Measurements from ENCODE around the gene SLC25A21.
"Not testable (repeated sequence)": the region's sequence is repeated elsewhere in the genome, so short reads cannot be mapped to it uniquely, and the experiment has no call there.

SLC25A21 gene

DNA sequence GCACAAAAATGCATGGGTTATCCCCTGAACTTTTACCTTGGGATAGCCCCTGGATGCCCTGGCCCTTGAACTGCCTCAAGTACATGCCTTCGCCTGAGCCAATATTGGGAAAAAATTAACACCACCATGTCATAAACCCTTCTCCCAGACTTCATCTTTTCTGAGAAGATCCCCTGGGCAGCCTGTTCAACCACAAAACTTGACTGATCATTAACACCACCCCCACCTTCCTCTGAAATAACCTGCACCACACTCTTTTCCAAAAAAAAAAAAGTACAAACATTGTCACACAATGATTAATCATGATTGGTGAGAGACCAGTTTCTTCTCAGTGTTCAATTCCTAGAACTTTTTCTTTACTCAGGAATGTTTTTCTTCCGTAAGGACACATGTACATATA, 292.8 kb downstream of the SLC25A21 start:
- no peaks in the 10 kb centered on the region for H3K4me1 ChIP-seq (ENCODE audit: control insufficient read depth, insufficient read depth, low read length)
- H3K27ac ChIP-seq (ENCODE audit: low read length) = no peak overlapping the region
- H3K36me3 ChIP-seq (ENCODE audit: control insufficient read depth, insufficient read depth, low read length) = no peaks in the 10 kb centered on the region
- H3K4me3 ChIP-seq (ENCODE audit: low read length) = no peak overlapping the region
- H3K9me3 ChIP-seq (ENCODE audit: control insufficient read depth, insufficient read depth, low read length) = no peaks in the 10 kb centered on the region
- whole genome bisulfite sequencing (ENCODE audit: insufficient coverage, insufficient read length) = no CpG with 5 or more reads among the region's 2 CpGs
- DNase-seq (ENCODE audit: low read depth, low spot score) = no peak
- H3K27me3 ChIP-seq (ENCODE audit: control insufficient read depth, insufficient read depth, low read length) = no peaks in the 10 kb centered on the region

DNA sequence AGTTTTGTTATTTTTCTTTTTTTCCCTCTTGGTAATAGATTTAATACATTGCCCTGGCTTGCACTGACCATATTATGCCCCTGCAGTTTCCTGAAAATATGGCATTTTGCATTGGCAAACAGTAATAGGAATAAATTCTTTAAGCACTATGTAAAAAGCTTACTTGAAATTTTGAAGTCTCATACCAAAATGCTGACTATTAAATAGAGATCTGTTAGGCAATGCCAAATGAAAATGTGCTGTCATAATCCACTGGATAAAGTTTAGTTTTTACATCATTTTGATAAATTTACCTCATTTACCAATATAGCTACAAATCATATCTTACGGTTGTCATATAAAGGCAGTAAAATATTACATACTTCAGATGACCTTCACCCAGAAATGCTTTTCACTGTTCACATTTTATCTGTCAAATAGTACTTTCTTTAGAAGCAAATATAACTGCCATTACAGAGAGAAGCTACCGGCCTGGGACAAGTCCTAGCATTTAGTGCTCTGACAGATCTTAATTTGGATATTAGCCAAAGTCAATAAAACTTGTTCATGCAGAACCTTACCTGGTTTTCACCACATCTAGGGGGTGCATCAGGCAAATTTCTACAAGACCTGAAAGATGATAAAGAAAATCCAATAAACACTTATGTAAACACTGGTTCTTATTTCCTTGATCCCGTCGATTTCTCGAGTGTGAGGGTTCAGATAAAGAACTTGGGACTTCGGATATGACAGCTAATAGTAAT, 297.8 kb downstream of the SLC25A21 start:
- no peak for DNase-seq (ENCODE audit: low read depth, low spot score)
- no peaks in the 10 kb centered on the region for H3K27me3 ChIP-seq (ENCODE audit: control insufficient read depth, insufficient read depth, low read length)
- H3K4me3 ChIP-seq (ENCODE audit: low read length) = no peak overlapping the region
- H3K9me3 ChIP-seq (ENCODE audit: control insufficient read depth, insufficient read depth, low read length) = no peaks in the 10 kb centered on the region
- H3K27ac ChIP-seq (ENCODE audit: low read length) = no peak overlapping the region
- no peaks in the 10 kb centered on the region for H3K36me3 ChIP-seq (ENCODE audit: control insufficient read depth, insufficient read depth, low read length)
- no peaks in the 10 kb centered on the region for H3K4me1 ChIP-seq (ENCODE audit: control insufficient read depth, insufficient read depth, low read length)
- WGBS (ENCODE audit: insufficient coverage, insufficient read length) = no CpG with 5 or more reads among the region's 6 CpGs

GRCh38 chr14:36870776-36871175, 301.6 kb downstream of the SLC25A21 start:
- DNase-seq (ENCODE audit: low read depth, low spot score) = no peak
- H3K36me3 ChIP-seq (ENCODE audit: control insufficient read depth, insufficient read depth, low read length) = no peaks in the 10 kb centered on the region
- no CpG with 5 or more reads among the region's 5 CpGs for WGBS (ENCODE audit: insufficient coverage, insufficient read length)
- no peaks in the 10 kb centered on the region for H3K4me1 ChIP-seq (ENCODE audit: control insufficient read depth, insufficient read depth, low read length)
- H3K27ac ChIP-seq (ENCODE audit: low read length) = no peak overlapping the region
- H3K4me3 ChIP-seq (ENCODE audit: low read length) = no peak overlapping the region
- no peaks in the 10 kb centered on the region for H3K27me3 ChIP-seq (ENCODE audit: control insufficient read depth, insufficient read depth, low read length)
- no peaks in the 10 kb centered on the region for H3K9me3 ChIP-seq (ENCODE audit: control insufficient read depth, insufficient read depth, low read length)

DNA sequence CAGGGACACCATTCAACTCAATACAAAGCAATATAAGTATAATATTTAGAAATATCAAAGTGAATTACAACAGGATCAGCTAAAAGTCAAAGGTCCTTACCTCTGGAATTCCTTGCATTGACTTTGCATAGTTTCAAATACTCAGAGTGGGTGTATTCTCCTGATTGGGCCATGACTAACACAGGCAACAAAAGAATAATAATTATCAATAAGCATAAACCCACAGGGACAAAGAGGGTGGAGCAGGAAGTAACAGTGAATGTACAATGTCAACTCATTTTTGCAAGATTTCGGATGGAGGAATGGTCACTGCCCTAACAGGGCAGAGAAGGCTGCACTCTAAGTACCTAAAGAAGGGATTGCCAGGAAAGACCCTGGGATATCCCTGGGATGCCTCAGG, 303.3 kb downstream of the SLC25A21 start:
- Histone ChIP-seq H3K4me3 (ENCODE audit: low read length) (no peak overlapping the region), H3K27me3 (ENCODE audit: control insufficient read depth, insufficient read depth, low read length) (no peaks in the 10 kb centered on the region), H3K9me3 (ENCODE audit: control insufficient read depth, insufficient read depth, low read length) (no peaks in the 10 kb centered on the region), H3K36me3 (ENCODE audit: control insufficient read depth, insufficient read depth, low read length) (no peaks in the 10 kb centered on the region), H3K27ac (ENCODE audit: low read length) (no peak overlapping the region), H3K4me1 (ENCODE audit: control insufficient read depth, insufficient read depth, low read length) (no peaks in the 10 kb centered on the region)
- WGBS (ENCODE audit: insufficient coverage, insufficient read length) = no CpG with 5 or more reads among the region's 1 CpG
- DNase-seq (ENCODE audit: low read depth, low spot score) = no peak

DNA sequence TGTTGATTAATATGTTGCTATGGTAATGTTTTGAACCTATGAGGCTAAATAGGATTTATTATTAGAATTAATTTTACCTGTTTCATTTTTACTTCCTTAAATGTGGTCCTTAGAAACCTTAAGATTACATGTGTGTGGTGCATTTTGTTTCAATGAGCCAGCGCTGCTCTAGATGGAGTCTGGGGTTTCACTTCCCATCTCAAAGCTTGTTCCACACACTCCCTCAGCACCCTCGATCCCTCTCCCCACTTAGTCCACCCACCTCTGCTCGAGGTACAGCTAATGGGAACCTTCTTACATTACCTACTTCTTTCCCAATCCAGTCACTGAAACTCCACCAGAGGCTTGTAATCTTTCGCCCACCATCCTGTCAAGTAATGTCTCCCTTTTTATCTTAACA, 305.5 kb downstream of the SLC25A21 start:
- H3K9me3 ChIP-seq (ENCODE audit: control insufficient read depth, insufficient read depth, low read length) = no peaks in the 10 kb centered on the region
- H3K27ac ChIP-seq (ENCODE audit: low read length) = no peak overlapping the region
- H3K27me3 ChIP-seq (ENCODE audit: control insufficient read depth, insufficient read depth, low read length) = no peaks in the 10 kb centered on the region
- H3K36me3 ChIP-seq (ENCODE audit: control insufficient read depth, insufficient read depth, low read length) = no peaks in the 10 kb centered on the region
- no peaks in the 10 kb centered on the region for H3K4me1 ChIP-seq (ENCODE audit: control insufficient read depth, insufficient read depth, low read length)
- H3K4me3 ChIP-seq (ENCODE audit: low read length) = no peak overlapping the region
- no CpG with 5 or more reads among the region's 4 CpGs for WGBS (ENCODE audit: insufficient coverage, insufficient read length)
- no peak for DNase-seq (ENCODE audit: low read depth, low spot score)

DNA sequence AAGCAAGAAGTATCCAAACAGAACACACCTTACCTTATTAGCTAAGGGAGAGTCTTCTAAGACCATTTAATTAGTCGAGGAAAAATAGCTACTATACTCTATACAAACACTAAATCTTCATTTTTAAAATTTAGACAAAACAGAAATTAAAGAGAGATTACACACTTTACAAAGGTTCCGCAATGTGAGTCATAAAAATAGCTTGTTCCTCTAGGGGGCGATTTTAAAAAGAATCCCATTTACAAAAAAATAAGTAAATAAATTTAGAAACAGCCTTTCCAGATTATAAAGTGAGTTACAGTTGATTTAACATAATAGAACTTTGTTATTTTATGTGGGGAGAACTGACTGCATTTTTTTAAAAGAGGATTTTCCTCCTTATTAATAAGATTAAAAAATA, 309.1 kb downstream of the SLC25A21 start:
- Histone ChIP-seq H3K27me3 (ENCODE audit: control insufficient read depth, insufficient read depth, low read length) (no peaks in the 10 kb centered on the region), H3K27ac (ENCODE audit: low read length) (no peak overlapping the region), H3K9me3 (ENCODE audit: control insufficient read depth, insufficient read depth, low read length) (no peaks in the 10 kb centered on the region), H3K4me3 (ENCODE audit: low read length) (no peak overlapping the region), H3K4me1 (ENCODE audit: control insufficient read depth, insufficient read depth, low read length) (no peaks in the 10 kb centered on the region), H3K36me3 (ENCODE audit: control insufficient read depth, insufficient read depth, low read length) (no peaks in the 10 kb centered on the region)
- no peak for DNase-seq (ENCODE audit: low read depth, low spot score)
- no CpG with 5 or more reads among the region's 3 CpGs for WGBS (ENCODE audit: insufficient coverage, insufficient read length)

DNA sequence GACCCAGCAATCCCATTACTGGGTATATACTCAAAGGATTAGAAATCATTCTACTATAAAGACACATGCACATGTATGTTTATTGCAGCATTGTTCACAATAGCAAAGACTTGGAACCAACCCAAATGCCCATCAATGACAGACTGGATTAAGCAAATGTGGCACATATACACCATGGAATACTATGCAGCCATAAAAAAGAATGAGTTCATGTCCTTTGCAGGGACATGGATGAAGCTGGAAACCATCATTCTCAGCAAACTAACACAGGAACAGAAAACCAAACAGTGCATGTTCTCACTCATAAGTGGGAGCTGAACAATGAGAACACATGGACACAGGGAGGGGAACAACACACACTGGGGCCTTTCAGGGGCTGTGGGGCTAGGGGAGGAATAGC, 310.2 kb downstream of the SLC25A21 start:
- not testable (repeated sequence) for H3K4me3 ChIP-seq (ENCODE audit: low read length); H3K9me3 ChIP-seq (ENCODE audit: control insufficient read depth, insufficient read depth, low read length); H3K27me3 ChIP-seq (ENCODE audit: control insufficient read depth, insufficient read depth, low read length); H3K36me3 ChIP-seq (ENCODE audit: control insufficient read depth, insufficient read depth, low read length); H3K4me1 ChIP-seq (ENCODE audit: control insufficient read depth, insufficient read depth, low read length); H3K27ac ChIP-seq (ENCODE audit: low read length); DNase-seq (ENCODE audit: low read depth, low spot score)

DNA sequence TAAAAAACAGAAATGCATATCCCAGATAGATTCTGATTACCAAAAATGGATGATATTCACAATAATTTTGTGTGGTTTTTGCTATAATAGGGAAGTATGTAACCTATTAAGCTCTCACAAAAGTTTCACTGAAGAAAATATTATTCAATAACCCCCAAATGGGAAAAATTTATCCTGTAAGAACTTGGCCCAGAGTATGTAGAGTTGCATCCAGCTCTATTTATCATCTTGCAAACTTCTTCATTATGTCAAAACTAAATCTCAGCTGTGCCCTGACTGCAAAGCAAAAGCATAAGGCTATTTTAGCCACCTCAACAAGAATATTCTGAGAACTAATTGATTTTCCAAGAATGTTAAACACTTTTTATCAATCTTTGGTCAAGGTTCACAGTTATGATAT, 311.6 kb downstream of the SLC25A21 start:
- DNase-seq (ENCODE audit: low read depth, low spot score) = no peak
- Histone ChIP-seq H3K36me3 (ENCODE audit: control insufficient read depth, insufficient read depth, low read length) (no peaks in the 10 kb centered on the region), H3K27ac (ENCODE audit: low read length) (no peak overlapping the region), H3K27me3 (ENCODE audit: control insufficient read depth, insufficient read depth, low read length) (no peaks in the 10 kb centered on the region), H3K9me3 (ENCODE audit: control insufficient read depth, insufficient read depth, low read length) (no peaks in the 10 kb centered on the region), H3K4me3 (ENCODE audit: low read length) (no peak overlapping the region), H3K4me1 (ENCODE audit: control insufficient read depth, insufficient read depth, low read length) (no peaks in the 10 kb centered on the region)

- Histone ChIP-seq H3K4me1 (ENCODE audit: control insufficient read depth, insufficient read depth, low read length) (no peaks in the 10 kb centered on the region), H3K27ac (ENCODE audit: low read length) (no peak overlapping the region), H3K4me3 (ENCODE audit: low read length) (no peak overlapping the region), H3K9me3 (ENCODE audit: control insufficient read depth, insufficient read depth, low read length) (no peaks in the 10 kb centered on the region), H3K27me3 (ENCODE audit: control insufficient read depth, insufficient read depth, low read length) (no peaks in the 10 kb centered on the region), H3K36me3 (ENCODE audit: control insufficient read depth, insufficient read depth, low read length) (no peaks in the 10 kb centered on the region)
- no peak for DNase-seq (ENCODE audit: low read depth, low spot score)
- no CpG with 5 or more reads among the region's 3 CpGs for WGBS (ENCODE audit: insufficient coverage, insufficient read length)
Observed at GRCh38 chr14:36859119-36859518, 313.3 kb downstream of the SLC25A21 start.

DNA sequence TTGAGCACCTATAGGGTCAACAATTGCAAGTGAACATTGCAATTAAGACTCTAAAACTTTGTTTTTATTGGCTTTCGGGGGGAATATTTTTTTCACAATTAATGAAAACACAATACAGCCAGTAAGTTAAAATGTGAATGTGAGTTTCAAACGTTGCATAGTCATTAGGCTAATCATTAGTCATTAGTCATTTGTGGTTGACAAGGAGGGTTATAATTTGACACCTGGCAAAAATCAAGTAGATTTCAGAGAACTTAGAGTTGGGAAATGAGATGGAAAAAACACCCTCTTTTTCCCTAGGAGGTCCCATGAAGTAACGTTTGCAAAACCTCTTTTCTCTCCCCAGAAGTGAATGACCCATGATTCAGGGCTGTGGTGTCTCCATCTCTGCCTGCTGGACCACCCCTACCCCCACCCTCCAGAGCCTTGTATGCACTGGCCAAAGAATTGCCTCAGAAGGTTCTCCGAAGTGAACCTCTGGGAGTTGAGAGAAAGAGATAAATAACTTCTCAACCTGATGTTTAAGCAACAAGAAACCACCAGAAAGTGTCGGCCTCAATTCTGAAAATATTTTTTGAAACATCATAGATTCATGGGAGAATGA, 314.5 kb downstream of the SLC25A21 start:
- Histone ChIP-seq H3K36me3 (ENCODE audit: control insufficient read depth, insufficient read depth, low read length) (no peaks in the 10 kb centered on the region), H3K4me1 (ENCODE audit: control insufficient read depth, insufficient read depth, low read length) (no peaks in the 10 kb centered on the region), H3K4me3 (ENCODE audit: low read length) (no peak overlapping the region), H3K9me3 (ENCODE audit: control insufficient read depth, insufficient read depth, low read length) (no peaks in the 10 kb centered on the region), H3K27me3 (ENCODE audit: control insufficient read depth, insufficient read depth, low read length) (no peaks in the 10 kb centered on the region), H3K27ac (ENCODE audit: low read length) (no peak overlapping the region)
- DNase-seq (ENCODE audit: low read depth, low spot score) = no peak
- no CpG with 5 or more reads among the region's 5 CpGs for WGBS (ENCODE audit: insufficient coverage, insufficient read length)

DNA sequence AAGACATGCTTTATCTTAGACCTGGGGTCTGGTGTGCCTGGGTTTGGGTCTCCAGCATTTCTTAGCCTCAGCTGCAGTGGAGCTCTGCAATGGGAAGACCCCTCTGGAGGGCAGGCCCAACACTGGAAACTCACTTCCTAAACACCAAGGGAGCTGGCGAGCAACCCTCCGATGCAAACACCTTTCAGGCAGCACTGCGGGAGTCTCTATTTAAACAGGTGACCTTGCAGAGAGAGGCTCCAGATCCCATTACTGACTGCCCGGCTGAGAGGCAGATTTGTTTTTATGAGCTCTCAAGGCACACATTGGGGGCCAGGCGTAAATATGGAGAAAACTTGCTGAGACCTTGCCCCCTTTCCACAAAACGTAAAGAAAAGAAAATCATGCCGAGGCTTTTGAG, 315.3 kb downstream of the SLC25A21 start:
- Histone ChIP-seq H3K4me1 (ENCODE audit: control insufficient read depth, insufficient read depth, low read length) (no peaks in the 10 kb centered on the region), H3K27me3 (ENCODE audit: control insufficient read depth, insufficient read depth, low read length) (no peaks in the 10 kb centered on the region), H3K4me3 (ENCODE audit: low read length) (no peak overlapping the region), H3K36me3 (ENCODE audit: control insufficient read depth, insufficient read depth, low read length) (no peaks in the 10 kb centered on the region), H3K27ac (ENCODE audit: low read length) (no peak overlapping the region), H3K9me3 (ENCODE audit: control insufficient read depth, insufficient read depth, low read length) (no peaks in the 10 kb centered on the region)
- WGBS (ENCODE audit: insufficient coverage, insufficient read length) = no CpG with 5 or more reads among the region's 7 CpGs
- DNase-seq (ENCODE audit: low read depth, low spot score) = no peak
